ENCODE measurements around the gene PRPSAP2.
A peak's percentile ranks its signal among the peaks of the same experiment; 100 is the strongest.

Gene PRPSAP2

DNA sequence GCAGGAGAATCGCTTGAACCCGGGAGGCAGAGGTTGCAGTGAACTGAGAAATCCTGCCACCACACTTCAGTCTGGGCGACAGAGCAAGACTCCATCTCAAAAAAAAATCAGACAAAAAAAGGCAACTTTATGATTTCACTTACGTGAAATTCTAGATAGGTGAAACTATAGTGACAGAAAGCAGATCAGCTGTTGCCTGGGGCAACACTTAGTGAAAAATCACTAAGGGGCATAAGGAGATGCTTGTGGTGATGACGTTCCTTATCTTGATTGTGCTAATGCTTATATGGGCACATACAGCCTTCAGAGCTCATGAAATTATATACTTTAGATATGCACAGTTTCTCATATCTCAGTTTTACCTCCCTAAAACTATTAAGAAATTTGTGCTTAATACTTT, 52.4 kb downstream of the PRPSAP2 start:
- TF ChIP-seq EZH2phosphoT487 (IDR thresholded peaks at IDR 0.05; ENCODE audit: low read depth): no peak
- TF ChIP-seq, protein P1, sequence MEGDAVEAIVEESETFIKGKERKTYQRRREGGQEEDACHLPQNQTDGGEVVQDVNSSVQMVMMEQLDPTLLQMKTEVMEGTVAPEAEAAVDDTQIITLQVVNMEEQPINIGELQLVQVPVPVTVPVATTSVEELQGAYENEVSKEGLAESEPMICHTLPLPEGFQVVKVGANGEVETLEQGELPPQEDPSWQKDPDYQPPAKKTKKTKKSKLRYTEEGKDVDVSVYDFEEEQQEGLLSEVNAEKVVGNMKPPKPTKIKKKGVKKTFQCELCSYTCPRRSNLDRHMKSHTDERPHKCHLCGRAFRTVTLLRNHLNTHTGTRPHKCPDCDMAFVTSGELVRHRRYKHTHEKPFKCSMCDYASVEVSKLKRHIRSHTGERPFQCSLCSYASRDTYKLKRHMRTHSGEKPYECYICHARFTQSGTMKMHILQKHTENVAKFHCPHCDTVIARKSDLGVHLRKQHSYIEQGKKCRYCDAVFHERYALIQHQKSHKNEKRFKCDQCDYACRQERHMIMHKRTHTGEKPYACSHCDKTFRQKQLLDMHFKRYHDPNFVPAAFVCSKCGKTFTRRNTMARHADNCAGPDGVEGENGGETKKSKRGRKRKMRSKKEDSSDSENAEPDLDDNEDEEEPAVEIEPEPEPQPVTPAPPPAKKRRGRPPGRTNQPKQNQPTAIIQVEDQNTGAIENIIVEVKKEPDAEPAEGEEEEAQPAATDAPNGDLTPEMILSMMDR (IDR thresholded peaks at IDR 0.05; ENCODE audit: low read depth, low read length): no peak

DNA sequence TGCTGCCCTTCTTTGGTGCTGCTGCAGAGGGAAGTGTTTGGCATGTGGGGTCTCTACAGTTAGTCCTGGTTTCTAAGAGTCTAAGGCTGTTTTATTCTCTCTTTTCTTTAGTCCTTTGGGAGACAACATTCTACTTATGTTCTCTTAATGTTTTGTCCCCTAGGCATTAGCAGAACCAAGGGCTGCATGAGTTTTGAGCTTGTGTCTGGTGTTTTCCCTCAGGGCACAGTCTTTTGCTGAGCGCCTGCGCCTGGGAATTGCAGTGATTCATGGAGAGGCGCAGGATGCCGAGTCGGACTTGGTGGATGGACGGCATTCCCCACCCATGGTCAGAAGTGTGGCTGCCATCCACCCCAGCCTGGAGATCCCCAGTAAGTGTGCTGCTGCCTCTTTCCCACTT, 53.0 kb downstream of the PRPSAP2 start:
- Histone ChIP-seq H3K4me1 (ENCODE audit: low read length) (peaks cover 5% of the 10 kb centered on the region), H2AFZ (ENCODE audit: low read depth, low read length) (no peak overlapping the region), H3K9ac (ENCODE audit: low read length) (no peak overlapping the region), H3K9me3 (ENCODE audit: insufficient read depth, low read length) (no peaks in the 10 kb centered on the region), H3K27ac (ENCODE audit: low read length) (no peak overlapping the region), H3K4me3 (ENCODE audit: low read length) (no peak overlapping the region), H3K27me3 (ENCODE audit: low read depth, low read length) (no peaks in the 10 kb centered on the region), H3K4me2 (ENCODE audit: low read length) (no peak overlapping the region), H4K20me1 (ENCODE audit: insufficient read depth, low read length) (no peaks in the 10 kb centered on the region), H3K79me2 (ENCODE audit: low read length) (no peaks in the 10 kb centered on the region), H3K36me3 (replicated peaks; ENCODE audit: low read depth, low read length) (peaks cover 5% of the 10 kb centered on the region)
- TF ChIP-seq, protein P1 (IDR thresholded peaks at IDR 0.05; ENCODE audit: low read depth, low read length): no peak
- no peak for TF ChIP-seq EZH2phosphoT487 (IDR thresholded peaks at IDR 0.05; ENCODE audit: low read depth)

More for the DNA sequence above, 52.4 kb downstream of the PRPSAP2 start:
- Histone ChIP-seq H3K79me2 (ENCODE audit: low read length) (no peaks in the 10 kb centered on the region), H3K9ac (ENCODE audit: low read length) (no peak overlapping the region), H2AFZ (ENCODE audit: low read depth, low read length) (no peak overlapping the region), H3K4me2 (ENCODE audit: low read length) (no peak overlapping the region), H3K4me3 (ENCODE audit: low read length) (no peak overlapping the region), H3K9me3 (ENCODE audit: insufficient read depth, low read length) (no peaks in the 10 kb centered on the region), H3K27ac (ENCODE audit: low read length) (no peak overlapping the region), H4K20me1 (ENCODE audit: insufficient read depth, low read length) (no peaks in the 10 kb centered on the region), H3K36me3 (replicated peaks; ENCODE audit: low read depth, low read length) (peaks cover 2% of the 10 kb centered on the region), H3K27me3 (ENCODE audit: low read depth, low read length) (no peaks in the 10 kb centered on the region), H3K4me1 (ENCODE audit: low read length) (peaks cover 2% of the 10 kb centered on the region)

DNA sequence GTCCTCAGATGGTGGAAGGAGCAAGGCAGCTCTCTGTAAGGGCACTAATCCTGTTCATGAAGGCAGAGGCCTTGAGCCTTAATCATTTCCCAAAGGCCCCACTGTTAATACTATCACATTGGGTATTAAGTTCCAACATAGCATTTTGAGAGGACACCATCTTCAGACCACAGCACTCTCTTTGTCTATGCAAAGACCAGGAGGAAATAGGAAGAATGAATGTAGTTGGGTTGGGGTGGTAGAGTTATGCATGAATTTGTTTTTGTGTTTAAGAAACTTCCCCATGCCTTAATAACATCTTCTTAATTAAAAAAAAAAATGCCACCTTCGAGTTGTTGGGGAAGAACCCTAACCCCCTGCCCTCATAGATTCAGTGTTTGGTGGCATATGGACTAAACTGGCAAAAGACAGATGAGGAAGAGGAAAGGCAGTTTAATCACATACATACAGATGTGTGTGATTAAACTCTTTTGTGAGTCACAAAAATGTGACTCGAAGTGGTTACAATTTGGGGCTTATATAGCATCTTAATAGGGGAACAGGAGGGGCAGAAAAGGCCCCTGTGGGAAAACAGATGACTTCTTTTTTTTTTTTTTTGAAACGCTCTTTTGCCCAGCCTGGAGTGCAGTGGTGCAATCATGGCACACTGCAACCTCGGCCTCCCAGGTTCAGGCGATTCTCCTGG, 59.0 kb downstream of the PRPSAP2 start:
- Histone ChIP-seq H2AFZ (ENCODE audit: low read depth, low read length) (no peak overlapping the region), H3K9ac (ENCODE audit: low read length) (peak overlapping the region; percentile 41; the same call in 1 of the 2 replicates), H3K4me2 (ENCODE audit: low read length) (peak overlapping the region; percentile 17), H3K4me1 (ENCODE audit: low read length) (peaks cover 60% of the 10 kb centered on the region), H3K27me3 (ENCODE audit: low read depth, low read length) (no peaks in the 10 kb centered on the region), H3K79me2 (ENCODE audit: low read length) (peaks cover 27% of the 10 kb centered on the region), H4K20me1 (ENCODE audit: insufficient read depth, low read length) (no peaks in the 10 kb centered on the region), H3K9me3 (ENCODE audit: insufficient read depth, low read length) (no peaks in the 10 kb centered on the region), H3K36me3 (replicated peaks; ENCODE audit: low read depth, low read length) (peaks cover 9% of the 10 kb centered on the region), H3K27ac (ENCODE audit: low read length) (peak overlapping the region; percentile 100), H3K4me3 (ENCODE audit: low read length) (no peak overlapping the region)
- TF ChIP-seq, protein P1 (IDR thresholded peaks at IDR 0.05; ENCODE audit: low read depth, low read length): no peak
- TF ChIP-seq EZH2phosphoT487 (IDR thresholded peaks at IDR 0.05; ENCODE audit: low read depth): no peak

DNA sequence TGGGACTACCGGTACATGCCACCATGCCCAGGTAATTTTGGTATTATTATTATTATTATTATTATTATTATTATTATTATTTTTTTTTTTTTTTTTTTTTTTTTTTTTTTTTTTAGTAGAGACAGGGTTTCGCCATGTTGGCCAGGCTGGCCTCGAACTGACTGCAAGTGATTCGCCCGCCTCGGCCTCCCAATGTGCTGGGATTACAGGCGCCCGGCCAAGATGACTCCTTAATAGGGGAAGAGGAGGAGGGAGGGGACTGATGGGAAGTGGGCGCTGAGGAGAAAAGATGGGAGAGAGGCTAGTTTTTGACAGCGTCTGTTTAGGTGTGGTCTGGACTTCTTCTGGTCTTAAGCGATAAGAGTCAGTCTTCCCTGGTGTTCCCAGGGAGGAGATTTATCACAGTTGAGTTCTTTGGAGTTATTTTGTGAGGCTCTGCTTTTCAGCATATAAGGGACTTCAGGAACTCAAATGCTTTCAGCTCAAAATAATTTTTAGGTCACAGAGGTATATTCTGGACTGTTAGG, 59.6 kb downstream of the PRPSAP2 start:
- Histone ChIP-seq H3K4me2 (ENCODE audit: low read length) (peak overlapping the region; percentile 37), H3K27me3 (ENCODE audit: low read depth, low read length) (no peaks in the 10 kb centered on the region), H3K4me1 (ENCODE audit: low read length) (peaks cover 61% of the 10 kb centered on the region)

More for the DNA sequence above, 59.6 kb downstream of the PRPSAP2 start:
- Histone ChIP-seq H3K79me2 (ENCODE audit: low read length) (peaks cover 27% of the 10 kb centered on the region), H2AFZ (ENCODE audit: low read depth, low read length) (no peak overlapping the region), H3K27ac (ENCODE audit: low read length) (peak overlapping the region; percentile 100), H3K36me3 (replicated peaks; ENCODE audit: low read depth, low read length) (peaks cover 9% of the 10 kb centered on the region), H3K9ac (ENCODE audit: low read length) (peak overlapping the region; percentile 51), H3K9me3 (ENCODE audit: insufficient read depth, low read length) (no peaks in the 10 kb centered on the region), H3K4me3 (ENCODE audit: low read length) (peak overlapping the region; percentile 33; the same call in 1 of the 2 replicates), H4K20me1 (ENCODE audit: insufficient read depth, low read length) (no peaks in the 10 kb centered on the region)
- no peak for TF ChIP-seq EZH2phosphoT487 (IDR thresholded peaks at IDR 0.05; ENCODE audit: low read depth)
- TF ChIP-seq, protein P1 (IDR thresholded peaks at IDR 0.05; ENCODE audit: low read depth, low read length): no peak

All from OCI-LY3 (cell line).